Fibroblast of mammary gland (primary cell): ENCODE measurements around the gene MRI1.

Source experiments
- DNase-seq: peaks from one replicate; pipeline ENCODE4 v3.0.0-alpha.2; 2010; ENCODE audit warnings: low read depth
- H3K4me3 ChIP-seq: 2 replicates; pipeline ENCODE4 v1.5.1; 2011; ENCODE audit warnings: low read depth, mild to moderate bottlenecking, low read length, moderate library complexity; ENCODE audit not compliant: control insufficient read depth
- CTCF ChIP-seq: conservative IDR thresholded peaks from 2 replicates; pipeline ENCODE4 v1.5.1; 2011; ENCODE audit warnings: low read depth, low read length, inconsistent platforms; ENCODE audit not compliant: control insufficient read depth, insufficient read depth

MRI1 gene

GRCh38 chr19:13756210-13756609 is 8.1 kb upstream of the MRI1 start:
- no peak overlapping the region for H3K4me3 ChIP-seq
- TF ChIP-seq CTCF, result no peak
- no peak for DNase-seq

GRCh38 chr19:13757805-13758772 is 6.2 kb upstream of the MRI1 start:
- no peak for DNase-seq
- no peak overlapping the region for H3K4me3 ChIP-seq
- no peak for TF ChIP-seq CTCF

GRCh38 chr19:13758795-13759194 is 5.5 kb upstream of the MRI1 start:
- no peak for TF ChIP-seq CTCF
- H3K4me3 ChIP-seq, result no peak overlapping the region
- DNase-seq, result no peak

- H3K4me3 ChIP-seq, result no peak overlapping the region
- no peak for DNase-seq
- no peak for TF ChIP-seq CTCF
These were observed 2.9 kb upstream of the MRI1 start for GRCh38 chr19:13761423-13761822.

GRCh38 chr19:13762635-13763235 is 1.6 kb upstream of the MRI1 start:
- TF ChIP-seq CTCF, result no peak

GRCh38 chr19:13763265-13763664 is 1.1 kb upstream of the MRI1 start:
- no peak for TF ChIP-seq CTCF
- H3K4me3 ChIP-seq, result no peak overlapping the region
- DNase-seq, result no peak

More at GRCh38 chr19:13762635-13763235, 1.6 kb upstream of the MRI1 start:
- H3K4me3 ChIP-seq, result no peak overlapping the region
- DNase-seq, result no peak
